Activated CD4-positive, alpha-beta T cell treated with anti-CD3 and anti-CD28 coated beads, Interleukin-2, amount 50 U/mL, for 4 hours (primary cell): Measurements from ENCODE around the gene LPCAT2.

Experiments used
- DNase-seq, 2 experiments: peaks; one replicate each; pipeline ENCODE4 v3.0.0-alpha.2; 2020

Gene LPCAT2

GRCh38 chr16:55503726-55504550, 4.9 kb upstream of the LPCAT2 start:
- no peak for DNase-seq

DNA sequence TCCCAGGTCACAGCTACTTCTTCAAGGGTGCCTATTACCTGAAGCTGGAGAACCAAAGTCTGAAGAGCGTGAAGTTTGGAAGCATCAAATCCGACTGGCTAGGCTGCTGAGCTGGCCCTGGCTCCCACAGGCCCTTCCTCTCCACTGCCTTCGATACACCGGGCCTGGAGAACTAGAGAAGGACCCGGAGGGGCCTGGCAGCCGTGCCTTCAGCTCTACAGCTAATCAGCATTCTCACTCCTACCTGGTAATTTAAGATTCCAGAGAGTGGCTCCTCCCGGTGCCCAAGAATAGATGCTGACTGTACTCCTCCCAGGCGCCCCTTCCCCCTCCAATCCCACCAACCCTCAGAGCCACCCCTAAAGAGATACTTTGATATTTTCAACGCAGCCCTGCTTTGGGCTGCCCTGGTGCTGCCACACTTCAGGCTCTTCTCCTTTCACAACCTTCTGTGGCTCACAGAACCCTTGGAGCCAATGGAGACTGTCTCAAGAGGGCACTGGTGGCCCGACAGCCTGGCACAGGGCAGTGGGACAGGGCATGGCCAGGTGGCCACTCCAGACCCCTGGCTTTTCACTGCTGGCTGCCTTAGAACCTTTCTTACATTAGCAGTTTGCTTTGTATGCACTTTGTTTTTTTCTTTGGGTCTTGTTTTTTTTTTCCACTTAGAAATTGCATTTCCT, 3.4 kb upstream of the LPCAT2 start:
- no peak for DNase-seq

DNA sequence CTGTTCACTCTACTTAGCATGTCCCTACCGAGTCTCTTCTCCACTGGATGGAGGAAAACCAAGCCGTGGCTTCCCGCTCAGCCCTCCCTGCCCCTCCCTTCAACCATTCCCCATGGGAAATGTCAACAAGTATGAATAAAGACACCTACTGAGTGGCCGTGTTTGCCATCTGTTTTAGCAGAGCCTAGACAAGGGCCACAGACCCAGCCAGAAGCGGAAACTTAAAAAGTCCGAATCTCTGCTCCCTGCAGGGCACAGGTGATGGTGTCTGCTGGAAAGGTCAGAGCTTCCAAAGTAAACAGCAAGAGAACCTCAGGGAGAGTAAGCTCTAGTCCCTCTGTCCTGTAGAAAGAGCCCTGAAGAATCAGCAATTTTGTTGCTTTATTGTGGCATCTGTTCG, 2.8 kb upstream of the LPCAT2 start:
- no peak for DNase-seq

DNA sequence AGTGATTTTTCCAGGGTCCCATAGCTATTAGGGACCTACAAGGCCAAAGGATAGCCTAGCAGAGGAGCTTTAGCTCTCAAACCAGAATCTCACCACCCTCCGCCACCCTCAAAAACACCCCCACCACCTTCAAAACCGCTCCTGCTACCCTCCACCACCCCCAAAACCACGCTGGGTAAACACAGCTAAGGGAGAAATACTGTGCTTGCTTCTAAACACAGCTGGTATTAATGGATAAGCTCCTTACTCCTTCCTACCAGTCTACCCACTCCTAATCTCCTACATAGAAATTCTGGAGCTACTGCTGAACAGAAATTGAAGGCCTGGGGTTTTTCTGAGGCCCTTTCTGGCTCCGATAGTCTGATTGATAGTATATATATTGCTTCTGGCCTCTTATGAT, 2.2 kb upstream of the LPCAT2 start:
- no peak for DNase-seq

DNA sequence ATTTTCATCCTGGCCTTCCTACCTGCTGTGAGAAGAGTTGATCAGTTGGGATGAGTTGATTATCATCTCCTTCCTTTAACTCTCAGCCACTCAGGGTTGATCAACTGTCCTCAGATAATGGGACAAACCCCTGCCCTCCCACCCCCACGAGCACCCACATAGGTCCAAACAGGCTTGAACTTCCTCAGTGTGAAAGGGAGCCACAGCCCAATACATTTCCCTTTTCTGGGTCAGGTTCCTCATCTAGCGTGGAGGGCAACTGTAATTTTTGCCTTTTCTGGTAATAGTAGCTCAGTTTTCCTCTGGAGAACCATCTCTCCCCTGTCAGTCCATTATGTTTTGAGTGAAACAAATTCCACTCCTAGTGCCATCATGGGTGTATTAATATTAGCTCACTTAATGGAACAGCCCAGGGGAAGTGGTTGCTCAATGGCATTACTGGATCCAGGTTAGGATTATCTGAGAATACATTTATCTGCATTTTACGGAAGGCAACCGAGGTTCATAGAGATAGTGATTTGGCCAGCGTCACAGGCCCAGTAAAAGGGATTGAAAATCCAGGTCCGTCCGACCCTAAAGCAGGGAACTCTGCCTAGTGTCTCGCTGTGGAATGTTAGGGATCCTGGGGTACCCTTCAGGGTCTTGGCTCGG, 476 bp upstream of the LPCAT2 start:
- no peak for DNase-seq

- no peak for DNase-seq
Observed at GRCh38 chr16:55510185-55510805, 1.4 kb downstream of the LPCAT2 start.

- no peak for DNase-seq
Observed at GRCh38 chr16:55512941-55513340, 4.1 kb downstream of the LPCAT2 start.

GRCh38 chr16:55513616-55514015, 4.7 kb downstream of the LPCAT2 start:
- no peak for DNase-seq

- no peak for DNase-seq
Observed at GRCh38 chr16:55515111-55515510, 6.2 kb downstream of the LPCAT2 start.

DNA sequence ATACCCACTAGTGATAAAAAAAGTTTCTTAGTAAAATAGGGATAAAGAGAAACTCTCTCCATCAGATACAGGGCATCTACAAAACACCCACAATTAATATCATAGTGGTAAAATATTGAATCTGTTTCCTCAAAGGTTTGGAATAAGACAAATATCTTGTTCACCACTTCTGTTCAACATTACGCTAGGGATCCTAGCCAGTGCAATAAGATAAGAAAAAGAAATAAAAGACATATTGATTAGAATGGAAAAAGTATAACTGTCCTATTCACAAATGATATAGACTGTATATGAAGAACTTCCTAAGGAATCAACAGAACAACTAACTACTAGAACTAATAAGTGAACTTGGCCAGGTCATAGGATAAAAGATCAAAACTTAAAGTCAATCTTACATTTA, 12.9 kb downstream of the LPCAT2 start:
- no peak for DNase-seq

DNA sequence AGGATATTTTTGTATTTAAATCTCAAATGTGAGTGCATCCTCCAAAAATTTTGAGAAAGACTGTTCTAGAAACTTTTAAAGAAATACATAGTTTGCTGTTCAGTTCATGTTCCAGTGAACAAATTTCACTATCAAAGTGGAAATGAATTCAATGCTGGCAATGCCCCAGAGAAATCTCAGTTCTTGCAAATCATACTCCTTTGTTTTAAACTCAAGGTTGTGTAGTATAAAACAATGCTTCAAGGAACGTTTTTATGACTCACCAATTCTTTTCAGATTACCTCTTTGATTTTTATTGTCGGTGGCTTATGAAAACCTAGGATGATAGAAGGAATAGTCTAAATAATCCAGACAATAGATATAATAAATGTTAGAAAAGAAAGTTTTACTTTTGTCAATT, 17.6 kb downstream of the LPCAT2 start:
- no peak for DNase-seq

DNA sequence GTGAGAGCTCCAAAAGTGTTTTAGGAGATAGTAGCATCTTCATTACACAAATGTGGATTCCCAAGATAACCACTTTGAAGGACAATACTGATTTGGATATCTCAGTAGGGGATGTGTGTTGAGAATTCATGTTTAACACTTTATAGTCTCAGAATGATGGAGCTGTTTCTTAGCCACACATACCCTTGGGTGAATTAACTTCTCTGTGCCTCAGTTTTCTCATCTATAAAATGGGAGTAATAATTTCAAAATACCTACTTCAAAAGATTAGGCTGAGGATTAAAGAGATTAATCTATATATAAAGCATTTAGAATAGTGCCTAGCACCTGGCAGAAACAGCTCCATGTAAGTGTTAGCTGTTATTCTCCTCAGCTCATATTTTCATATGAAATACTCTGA, 19.0 kb downstream of the LPCAT2 start:
- DNase-seq, result no peak

DNA sequence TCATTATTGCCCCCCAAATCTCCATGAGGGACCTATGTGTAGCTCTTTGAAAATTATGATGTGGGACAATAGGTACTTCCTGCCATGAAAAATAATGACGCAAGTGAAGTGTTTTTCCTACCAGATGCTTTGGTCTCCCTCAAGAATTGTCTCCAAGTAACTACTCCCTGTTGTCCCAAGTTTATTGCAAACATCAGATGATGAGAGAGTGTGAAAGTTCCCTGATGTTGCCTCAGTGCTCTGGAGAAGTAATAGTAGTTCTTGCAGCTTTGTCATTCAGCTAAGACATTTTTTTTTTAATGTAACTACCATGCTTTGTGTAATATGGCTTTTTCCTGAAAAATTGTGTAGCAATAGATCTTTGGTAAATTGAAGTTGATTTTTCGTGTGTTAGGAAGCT, 20.1 kb downstream of the LPCAT2 start:
- DNase-seq, result no peak

GRCh38 chr16:55530316-55530856, 21.5 kb downstream of the LPCAT2 start:
- no peak for DNase-seq

- no peak for DNase-seq
Observed at GRCh38 chr16:55532227-55532626, 23.4 kb downstream of the LPCAT2 start.

- DNase-seq, result no peak
Observed at GRCh38 chr16:55534756-55535155, 25.9 kb downstream of the LPCAT2 start.

DNA sequence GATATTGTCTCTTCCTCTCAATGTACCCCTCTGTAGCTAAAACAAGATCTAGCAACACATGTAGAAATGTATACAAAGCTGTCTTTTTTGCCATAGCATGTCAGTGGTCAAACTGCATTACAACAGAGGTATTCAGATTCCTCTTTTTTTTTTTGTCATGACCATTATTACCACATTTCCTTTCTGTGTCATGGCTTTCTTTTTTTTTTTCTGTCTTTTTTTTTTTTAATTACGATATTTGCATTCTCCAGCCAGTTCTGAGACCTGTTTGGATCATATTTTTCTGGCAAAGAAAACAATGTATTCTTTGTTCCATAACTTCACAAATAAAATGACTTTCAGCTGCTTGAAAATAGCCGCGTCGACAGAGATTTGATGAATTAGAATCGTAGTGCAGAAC, 30.2 kb downstream of the LPCAT2 start:
- no peak for DNase-seq

- DNase-seq, result no peak
Observed at GRCh38 chr16:55539488-55539887, 30.6 kb downstream of the LPCAT2 start.

- no peak for DNase-seq
Observed at GRCh38 chr16:55540221-55540620, 31.3 kb downstream of the LPCAT2 start.

GRCh38 chr16:55542459-55543082, 33.7 kb downstream of the LPCAT2 start:
- no peak for DNase-seq

- no peak for DNase-seq
Observed at GRCh38 chr16:55543472-55543871, 34.6 kb downstream of the LPCAT2 start.

GRCh38 chr16:55552621-55553020, 43.7 kb downstream of the LPCAT2 start:
- DNase-seq, result no peak

DNA sequence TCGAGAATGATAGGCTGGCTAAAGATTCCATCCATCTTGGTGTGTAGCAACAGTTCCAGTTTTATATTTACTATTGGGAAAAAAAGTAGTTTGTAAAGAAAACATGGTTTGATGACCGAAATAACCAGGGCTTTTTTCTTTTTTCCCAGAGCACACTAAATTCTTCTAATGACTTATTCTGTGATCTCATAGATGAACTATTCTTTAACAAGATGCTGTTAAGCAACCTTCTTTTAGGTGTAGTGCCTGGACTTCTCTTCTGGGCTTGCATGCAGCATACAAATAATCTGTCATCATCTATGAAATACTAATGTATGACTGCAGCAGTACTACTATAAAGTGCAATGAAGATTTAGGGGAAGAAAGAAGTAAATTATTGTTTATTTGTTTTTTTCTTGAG, 46.6 kb downstream of the LPCAT2 start:
- no peak for DNase-seq
